Fibroblast of skin of right biceps (primary cell): ENCODE results near the gene ZNF783.
"Not testable (repeated sequence)": the region's sequence is repeated elsewhere in the genome, so short reads cannot be mapped to it uniquely, and the experiment has no call there.

Experiments used
- DNase-seq: peaks from one replicate; pipeline ENCODE4 v3.0.0-alpha.2; 2013

Gene ZNF783

DNA sequence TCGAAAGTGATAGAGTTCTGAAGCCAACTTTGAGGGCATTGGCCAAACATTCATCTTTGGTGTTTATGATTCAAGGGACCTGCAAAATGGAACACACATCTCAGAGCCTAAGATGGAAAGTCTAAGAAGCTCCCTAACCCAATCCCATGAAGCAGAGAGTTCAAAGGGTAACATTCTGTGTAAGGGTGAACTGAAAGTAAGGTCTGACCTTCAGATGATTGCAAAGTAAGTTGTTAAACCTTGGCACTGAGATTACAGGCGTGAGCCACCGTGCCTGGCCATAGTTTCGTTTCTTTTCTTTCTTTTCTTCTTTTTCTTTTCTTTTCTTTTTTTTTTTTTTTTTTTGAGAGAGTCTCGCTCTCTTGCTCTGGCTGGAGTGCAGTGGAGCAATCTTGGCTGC lies 20.3 kb upstream of the ZNF783 start:
- DNase-seq: no peak

- peak; percentile 40 for DNase-seq
Observed at GRCh38 chr7:149245244-149245643, 16.8 kb upstream of the ZNF783 start.

GRCh38 chr7:149245744-149246143 lies 16.3 kb upstream of the ZNF783 start:
- no peak for DNase-seq

DNA sequence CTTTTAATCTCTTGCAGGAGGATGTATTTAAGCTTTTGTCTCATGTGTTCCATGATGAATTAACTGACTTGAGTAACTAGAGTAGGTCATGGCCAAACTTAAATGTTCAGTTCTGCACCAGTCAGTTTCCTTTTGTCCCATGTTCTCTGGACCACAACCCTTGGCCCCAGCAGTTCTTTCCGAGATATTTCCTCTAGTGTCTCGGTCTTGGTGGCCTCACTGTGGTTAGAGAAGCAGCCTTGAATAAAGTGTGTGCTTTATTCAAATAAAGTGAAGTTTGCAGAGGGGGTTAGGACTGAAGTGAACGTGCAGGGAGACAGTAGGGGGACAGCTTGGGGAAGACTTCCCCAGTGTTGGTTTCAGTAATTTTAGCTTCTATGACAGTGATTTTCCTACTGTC lies 13.2 kb upstream of the ZNF783 start:
- DNase-seq: no peak

DNA sequence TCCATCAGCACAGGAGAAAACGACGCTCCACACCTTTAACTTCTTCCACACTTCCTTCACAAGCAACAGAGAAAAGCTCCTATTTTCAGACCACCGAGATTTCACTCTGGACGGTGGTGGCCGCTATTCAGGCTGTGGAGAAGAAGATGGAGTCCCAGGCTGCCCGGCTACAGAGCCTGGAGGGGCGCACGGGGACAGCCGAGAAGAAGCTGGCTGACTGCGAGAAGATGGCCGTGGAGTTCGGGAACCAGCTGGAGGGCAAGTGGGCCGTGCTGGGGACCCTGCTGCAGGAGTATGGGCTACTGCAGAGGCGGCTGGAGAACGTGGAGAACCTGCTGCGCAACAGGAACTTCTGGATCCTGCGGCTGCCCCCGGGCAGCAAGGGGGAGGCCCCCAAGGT lies 11.8 kb upstream of the ZNF783 start:
- DNase-seq: not testable (repeated sequence)

GRCh38 chr7:149251518-149251917 lies 10.5 kb upstream of the ZNF783 start:
- not testable (repeated sequence) for DNase-seq

GRCh38 chr7:149252378-149252777 lies 9.6 kb upstream of the ZNF783 start:
- no peak for DNase-seq

DNA sequence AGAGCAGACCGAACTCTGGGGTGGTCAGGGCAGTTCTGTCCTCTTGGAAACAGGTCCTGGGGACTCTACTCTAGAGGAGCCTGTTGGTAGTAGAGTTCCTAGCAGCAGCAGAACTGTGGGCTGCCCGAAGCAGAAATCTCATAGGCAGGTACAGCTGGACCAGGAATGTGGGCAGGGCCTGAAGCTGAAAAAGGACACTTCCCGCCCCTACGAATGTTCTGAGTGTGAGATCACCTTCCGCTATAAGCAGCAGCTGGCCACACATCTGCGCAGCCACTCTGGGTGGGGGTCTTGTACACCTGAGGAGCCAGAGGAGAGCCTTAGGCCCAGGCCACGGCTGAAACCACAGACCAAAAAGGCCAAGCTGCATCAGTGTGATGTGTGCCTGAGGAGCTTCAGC lies 8.3 kb upstream of the ZNF783 start:
- DNase-seq: no peak

- no peak for DNase-seq
Observed at GRCh38 chr7:149254181-149254858, 7.7 kb upstream of the ZNF783 start.

DNA sequence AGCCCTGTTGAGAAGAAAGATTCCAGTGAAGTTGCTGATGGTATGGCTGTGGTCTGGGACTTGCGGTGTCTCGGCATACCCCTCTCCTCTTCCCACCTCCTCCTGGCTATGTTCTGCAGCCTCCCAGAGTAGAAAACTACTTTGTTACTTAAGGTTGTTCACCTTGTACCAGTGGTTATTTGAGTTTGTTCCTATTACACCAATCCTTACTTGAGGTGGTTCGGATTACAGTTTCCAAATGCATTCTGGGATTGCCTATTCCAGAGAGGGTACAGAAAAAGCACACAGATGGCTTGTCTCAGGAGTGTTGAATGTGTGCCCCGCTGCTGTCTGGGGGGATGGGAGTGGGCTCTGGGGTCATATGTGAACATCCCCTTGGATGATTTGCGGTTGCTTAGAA lies 6.8 kb upstream of the ZNF783 start:
- no peak for DNase-seq

DNA sequence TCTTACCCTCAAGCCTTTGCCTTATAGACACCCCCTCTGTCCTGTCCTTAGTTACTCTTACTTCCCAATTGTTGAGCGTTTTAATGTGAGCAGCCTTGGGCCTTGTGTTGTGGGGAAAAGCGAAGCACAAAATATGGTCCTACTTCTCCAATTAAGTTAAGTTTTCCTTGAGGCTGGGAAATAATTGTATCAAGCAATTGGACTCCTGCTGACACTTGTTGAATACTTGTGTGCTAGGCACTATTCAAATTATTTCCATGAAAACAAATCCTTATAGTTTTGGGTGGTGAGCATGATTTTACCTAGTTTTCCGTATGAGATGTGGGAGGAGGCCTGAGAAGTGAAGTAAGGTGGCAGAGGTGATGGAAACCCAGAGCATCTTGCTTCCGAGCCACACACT lies 5.4 kb upstream of the ZNF783 start:
- DNase-seq: no peak

GRCh38 chr7:149257146-149257545 lies 4.8 kb upstream of the ZNF783 start:
- peak; percentile 49 for DNase-seq

DNA sequence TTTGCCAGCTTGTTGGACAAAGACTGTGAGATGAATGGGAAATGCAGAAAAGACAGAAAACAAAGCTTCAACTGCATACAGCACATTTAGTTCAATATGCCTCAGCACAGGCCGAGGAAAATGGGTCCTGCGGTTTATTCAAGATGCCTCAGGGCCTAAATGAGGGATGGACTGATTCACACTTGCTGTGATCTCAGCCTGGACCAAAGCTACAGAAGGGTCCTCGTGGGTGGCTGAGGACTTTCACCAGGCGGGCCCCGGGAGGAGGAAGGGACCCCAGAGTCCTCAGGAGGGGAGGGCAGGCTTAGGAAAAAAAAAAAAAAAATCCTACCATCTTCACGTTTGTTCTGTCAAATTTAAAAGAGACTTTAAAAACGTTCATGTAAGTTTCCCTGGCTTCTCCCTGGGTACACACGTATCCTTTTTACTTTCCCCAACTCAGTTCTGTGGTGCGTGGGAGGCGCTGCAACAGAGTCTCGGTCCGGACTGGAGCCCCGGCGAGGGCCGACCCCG lies 624 bp upstream of the ZNF783 start:
- peak; percentile 60 for DNase-seq

DNA sequence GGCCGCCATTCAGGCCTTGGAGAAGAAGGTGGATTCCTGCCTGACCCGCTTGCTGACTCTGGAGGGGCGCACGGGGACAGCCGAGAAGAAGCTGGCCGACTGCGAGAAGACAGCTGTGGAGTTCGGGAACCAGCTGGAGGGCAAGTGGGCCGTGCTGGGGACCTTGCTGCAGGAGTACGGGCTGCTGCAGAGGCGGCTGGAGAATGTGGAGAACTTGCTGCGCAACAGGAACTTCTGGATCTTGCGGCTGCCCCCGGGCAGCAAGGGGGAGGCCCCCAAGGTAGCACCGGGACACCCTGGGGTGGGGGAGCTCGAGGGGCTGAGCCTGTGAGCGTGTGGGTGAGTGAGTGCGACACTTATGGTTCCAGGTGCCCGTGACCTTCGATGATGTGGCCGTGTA lies 4.5 kb downstream of the ZNF783 start:
- DNase-seq: no peak

GRCh38 chr7:149267733-149268132 lies 5.7 kb downstream of the ZNF783 start:
- no peak for DNase-seq

DNA sequence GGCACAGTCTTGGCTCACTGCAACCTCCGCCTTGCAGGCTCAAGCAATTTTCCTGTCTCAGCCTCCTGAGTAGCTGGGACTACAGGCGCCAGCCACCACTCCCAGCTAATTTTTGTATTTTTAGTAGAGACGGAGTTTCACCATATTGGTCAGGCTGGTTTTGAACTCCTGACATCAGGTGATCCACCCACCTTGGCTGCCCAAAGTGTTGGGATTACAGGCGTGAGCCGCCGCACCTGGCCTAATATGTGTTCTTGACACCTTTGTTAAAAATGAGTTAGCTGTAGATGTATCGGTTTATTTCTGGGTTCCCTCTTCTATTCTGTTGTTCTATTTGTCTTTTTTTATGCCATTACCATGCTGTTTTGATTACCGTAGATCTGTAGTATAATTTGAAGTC lies 12.4 kb downstream of the ZNF783 start:
- DNase-seq: not testable (repeated sequence)

GRCh38 chr7:149277871-149278270 lies 15.9 kb downstream of the ZNF783 start:
- DNase-seq: no peak

- no peak for DNase-seq
Observed at GRCh38 chr7:149278396-149278795, 16.4 kb downstream of the ZNF783 start.

DNA sequence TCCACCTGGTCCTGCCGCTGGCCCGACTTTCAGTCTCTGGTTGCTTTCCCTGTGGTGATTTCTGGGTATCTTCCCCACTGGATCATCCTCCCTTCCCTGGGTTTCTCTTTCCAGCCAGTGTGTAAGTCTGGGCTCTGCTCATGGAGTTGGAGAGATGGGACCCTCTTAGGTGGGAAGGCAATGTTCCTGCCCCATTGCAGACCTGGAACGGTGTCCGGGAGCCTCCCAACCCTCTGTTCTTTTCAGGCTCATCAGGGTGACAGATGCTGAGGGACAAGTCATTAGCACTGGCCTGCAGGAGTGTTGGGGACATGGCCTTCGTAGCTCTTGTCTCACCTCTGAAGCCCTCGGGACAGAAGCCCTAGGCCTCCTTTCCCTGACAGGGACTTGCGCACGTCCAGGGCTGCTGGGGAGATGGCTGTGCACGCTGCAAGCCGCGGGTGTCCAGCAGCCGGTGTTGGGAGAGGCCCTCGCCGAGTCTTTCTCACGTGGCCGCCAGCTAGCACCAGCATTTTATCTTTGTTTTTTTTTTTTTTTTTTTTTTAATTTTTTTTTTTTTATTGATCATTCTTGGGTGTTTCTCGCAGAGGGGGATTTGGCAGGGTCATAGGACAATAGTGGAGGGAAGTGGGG lies 17.2 kb downstream of the ZNF783 start:
- DNase-seq: no peak

DNA sequence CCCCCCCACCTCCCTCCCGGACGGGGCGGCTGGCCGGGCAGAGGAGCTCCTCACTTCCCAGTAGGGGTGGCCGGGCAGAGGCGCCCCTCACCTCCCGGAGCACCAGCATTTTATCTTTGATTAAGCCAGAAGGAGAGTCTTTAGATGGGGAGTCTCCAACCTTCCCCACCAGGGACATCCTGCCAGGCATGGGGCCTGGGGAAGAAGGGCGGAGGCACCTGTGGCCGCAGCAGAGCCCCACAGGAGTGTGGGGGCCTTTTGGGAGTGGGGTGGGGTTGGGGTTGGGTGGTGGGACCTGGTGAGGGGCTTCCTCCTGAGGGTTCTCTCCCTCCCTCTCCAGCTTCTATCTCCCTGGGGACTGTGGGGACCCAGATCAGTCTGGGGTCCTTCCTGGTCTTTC lies 18.2 kb downstream of the ZNF783 start:
- DNase-seq: no peak

DNA sequence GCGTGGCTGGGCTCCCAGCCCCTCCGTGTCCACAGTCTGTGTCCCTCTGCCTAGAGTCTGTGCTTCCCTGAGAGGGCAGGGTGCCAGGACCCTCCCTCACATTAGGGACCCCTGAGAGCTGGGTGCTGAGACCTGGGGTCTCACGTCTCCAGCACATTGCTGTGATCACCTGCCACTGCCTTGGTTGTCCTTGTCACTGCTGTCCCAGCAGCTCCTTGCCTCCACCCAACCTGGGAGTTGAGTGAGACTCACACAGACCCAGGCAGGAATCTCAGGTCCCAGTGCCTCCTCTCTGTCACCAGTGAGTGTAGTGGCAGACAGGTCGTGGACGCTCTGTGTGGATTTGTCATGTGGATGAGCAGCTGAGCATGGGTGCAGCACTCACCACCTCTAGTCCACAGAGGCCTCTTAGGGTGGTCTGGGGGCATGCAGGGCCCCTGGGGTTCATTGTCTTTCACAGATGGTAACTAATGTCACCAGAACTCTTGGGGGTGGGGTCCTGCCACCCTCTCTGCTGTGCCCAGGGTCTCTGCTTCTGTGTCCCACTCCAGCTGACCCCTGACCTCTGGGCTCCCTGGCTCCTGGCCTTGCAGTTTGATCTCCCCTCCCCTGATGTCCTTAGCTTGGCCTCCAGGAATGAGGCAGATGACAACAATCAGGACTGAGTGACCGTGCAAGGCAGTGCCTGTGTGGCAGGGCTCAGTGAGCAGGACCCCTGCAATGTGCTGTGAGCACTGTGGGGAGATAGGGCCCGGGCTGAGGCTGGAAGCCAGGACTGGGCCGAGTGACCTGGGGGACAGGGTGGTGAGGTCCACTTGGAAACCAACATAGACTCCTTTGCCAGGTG lies 18.9 kb downstream of the ZNF783 start:
- DNase-seq: no peak

DNA sequence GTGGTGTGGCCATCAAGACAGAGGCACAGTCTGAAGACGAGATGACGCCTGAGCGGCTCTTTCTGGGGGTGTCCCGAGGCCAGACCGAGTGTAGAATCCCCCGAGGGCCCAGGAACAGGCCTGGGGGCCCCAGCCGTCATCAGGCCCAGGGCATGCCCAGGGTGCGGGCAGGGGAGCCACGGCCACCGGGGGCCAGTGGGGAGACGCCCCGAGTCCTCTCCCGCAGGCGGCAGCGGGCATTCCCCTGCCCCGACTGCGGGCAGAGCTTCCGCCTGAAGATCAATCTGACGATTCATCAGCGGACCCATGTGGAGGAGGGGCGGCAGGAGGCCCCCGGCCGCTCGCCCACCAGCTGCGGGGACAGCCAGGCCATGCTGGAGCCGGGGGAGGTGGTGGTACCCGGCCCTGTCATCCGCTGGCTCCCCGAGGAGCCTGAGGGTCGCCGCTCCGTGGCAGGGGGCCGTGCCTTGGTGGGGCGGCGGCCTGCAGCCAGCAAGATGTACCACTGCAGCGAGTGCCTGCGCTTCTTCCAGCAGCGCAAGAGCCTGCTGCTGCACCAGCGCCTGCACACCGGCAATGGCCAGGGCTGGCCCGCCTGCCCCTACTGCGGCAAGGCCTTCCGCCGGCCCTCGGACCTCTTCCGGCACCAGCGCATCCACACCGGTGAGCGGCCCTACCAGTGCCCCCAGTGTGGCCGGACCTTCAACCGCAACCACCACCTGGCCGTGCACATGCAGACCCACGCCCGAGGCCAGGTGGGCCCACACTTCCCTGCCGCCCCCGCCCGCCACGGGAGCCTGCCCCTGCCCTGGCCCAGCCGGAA lies 19.7 kb downstream of the ZNF783 start:
- DNase-seq: no peak

DNA sequence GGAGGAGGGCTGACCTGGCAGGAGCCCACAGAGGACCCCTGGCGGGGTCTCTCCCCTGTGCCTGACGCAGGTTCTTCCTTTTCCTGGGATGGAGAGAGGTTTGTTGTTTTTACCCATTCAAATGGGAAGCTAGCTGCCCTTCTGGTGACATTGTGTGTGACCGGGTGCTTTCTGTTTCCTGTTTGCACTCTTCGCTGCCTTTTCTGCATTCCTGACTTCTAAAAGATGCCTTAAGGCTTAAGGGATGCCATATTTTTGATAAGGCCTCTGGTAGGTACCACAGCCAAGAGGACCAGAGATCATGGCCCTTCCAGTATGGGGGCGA lies 20.3 kb downstream of the ZNF783 start:
- DNase-seq: no peak
